ENCODE data around the gene CABP4.
"Not testable (repeated sequence)": the region's sequence is repeated elsewhere in the genome, so short reads cannot be mapped to it uniquely, and the experiment has no call there.

CABP4 gene

GRCh38 chr11:67482275-67482826, 27.2 kb downstream of the CABP4 start:
- DNase-seq (ENCODE audit: low read depth): no peak

GRCh38 chr11:67482827-67483798, 28.0 kb downstream of the CABP4 start, which contains the start of gene AIP:
Gene AIP, plus strand, starts transcription at chr11:67483026. Its CDS starts 133 bp downstream, at chr11:67483159.
- DNase-seq (ENCODE audit: low read depth): peak; percentile 92

- DNase-seq (ENCODE audit: low read depth): no peak
Observed at GRCh38 chr11:67483831-67484665, 28.9 kb downstream of the CABP4 start.

- DNase-seq (ENCODE audit: low read depth): no peak
Observed at GRCh38 chr11:67484847-67485311, 29.7 kb downstream of the CABP4 start.

- not testable (repeated sequence) for DNase-seq (ENCODE audit: low read depth)
Observed at GRCh38 chr11:67485873-67486361, 30.8 kb downstream of the CABP4 start.

- DNase-seq (ENCODE audit: low read depth): no peak
Observed at GRCh38 chr11:67486481-67487195, 31.5 kb downstream of the CABP4 start.

- DNase-seq (ENCODE audit: low read depth): no peak
Observed at GRCh38 chr11:67489203-67489884, 34.2 kb downstream of the CABP4 start.

GRCh38 chr11:67489885-67490726, 35.0 kb downstream of the CABP4 start:
- DNase-seq (ENCODE audit: low read depth): no peak

GRCh38 chr11:67490727-67491065, 35.5 kb downstream of the CABP4 start:
- DNase-seq (ENCODE audit: low read depth): no peak

- no peak for DNase-seq (ENCODE audit: low read depth)
Observed at GRCh38 chr11:67491276-67492068, 36.3 kb downstream of the CABP4 start.

- no peak for DNase-seq (ENCODE audit: low read depth)
Observed at GRCh38 chr11:67492069-67492727, 37.0 kb downstream of the CABP4 start.

GRCh38 chr11:67492801-67493547, 37.8 kb downstream of the CABP4 start:
- DNase-seq (ENCODE audit: low read depth): no peak

- DNase-seq (ENCODE audit: low read depth): no peak
Observed at GRCh38 chr11:67493548-67494370, 38.6 kb downstream of the CABP4 start.

GRCh38 chr11:67494371-67495233, 39.4 kb downstream of the CABP4 start:
- DNase-seq (ENCODE audit: low read depth): no peak

- no peak for DNase-seq (ENCODE audit: low read depth)
Observed at GRCh38 chr11:67495234-67496005, 40.3 kb downstream of the CABP4 start.

Measured in non-pigmented ciliary epithelial cell (primary cell).